Activated T-helper 17 cell treated with anti-CD3 and anti-CD28 coated beads, Interleukin-2, amount 50 U/mL, for 72 hours (primary cell): Measurements from ENCODE around the gene ATP1A2. TPM values are rescaled to one million over a fixed set of nuclear protein-coding genes. Genes with fewer than 3 reads are reported as not detected.
A peak's percentile ranks its signal among the peaks of the same experiment; 100 is the strongest.
"Not testable (repeated sequence)": the region's sequence is repeated elsewhere in the genome, so short reads cannot be mapped to it uniquely, and the experiment has no call there.

Experiments used
- ATAC-seq: fragments of 150-1000 bp; cut with Tn5 transposase; replicated peaks from 2 replicates; pipeline ENCODE4 v1.10.0; 2021; ENCODE audit warnings: mild to moderate bottlenecking, moderate library complexity
- H3K27ac Mint-ChIP-seq: one replicate; pipeline ENCODE4 v1.8.0; 2022; ENCODE audit warnings: mixed read lengths
- H3K27me3 Mint-ChIP-seq: one replicate; pipeline ENCODE4 v1.8.0; 2022; ENCODE audit warnings: mixed read lengths
- H3K36me3 Mint-ChIP-seq: one replicate; pipeline ENCODE4 v1.8.0; 2022; ENCODE audit warnings: low read depth, mild to moderate bottlenecking, mixed read lengths
- H3K4me1 Mint-ChIP-seq: one replicate; pipeline ENCODE4 v1.8.0; 2022; ENCODE audit warnings: mixed read lengths
- H3K4me3 Mint-ChIP-seq: one replicate; pipeline ENCODE4 v1.8.0; 2022; ENCODE audit warnings: mild to moderate bottlenecking, mixed read lengths
- H3K9me3 Mint-ChIP-seq: one replicate; pipeline ENCODE4 v1.8.0; 2022; ENCODE audit warnings: mixed read lengths
- total RNA-seq, 2 donors: library from RNA; stranded (reverse); gene quantifications; one replicate each; pipeline ENCODE4 v1.2.3, GENCODE V29; 2022

Gene ATP1A2
- total RNA-seq, 2 donors from 2014 or later, result not detected

DNA sequence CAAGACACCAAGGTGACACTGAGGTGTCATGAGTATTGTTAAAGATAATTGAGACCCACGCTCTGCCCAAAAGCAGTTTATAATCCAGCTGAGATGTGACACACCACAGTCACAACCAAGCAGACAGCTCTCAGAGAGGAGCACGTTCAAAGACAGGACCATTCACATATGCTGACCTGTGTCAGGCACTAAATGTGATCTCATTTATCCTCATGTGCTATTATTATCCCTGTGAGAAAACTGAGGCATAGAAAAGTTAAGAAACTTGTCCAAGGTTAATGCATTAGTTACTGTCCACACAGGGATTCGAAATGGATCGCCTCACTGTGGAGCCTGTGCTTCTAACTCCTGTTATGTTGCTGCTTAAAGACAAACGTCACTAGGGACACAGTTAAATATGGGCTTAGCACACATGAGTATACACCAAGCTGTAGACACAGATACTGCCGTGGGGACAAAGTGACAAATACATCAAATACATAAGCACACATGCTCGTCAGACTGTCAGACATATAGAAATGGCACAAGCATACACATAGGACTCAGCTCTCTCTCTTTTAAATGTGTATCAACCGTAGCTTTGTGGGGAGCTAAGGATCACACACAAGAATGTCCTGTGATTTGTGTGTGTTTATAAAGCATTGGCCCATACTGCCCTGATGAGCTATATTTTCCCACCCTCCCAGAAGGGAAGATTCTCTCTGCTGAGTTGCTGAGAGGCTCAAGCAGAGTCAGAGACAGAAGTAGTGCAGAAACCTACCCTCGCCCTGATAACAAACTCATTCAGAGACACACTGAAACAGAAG is 13.6 kb upstream of the ATP1A2 start:
- ATAC-seq, result no peak
- Mint-ChIP-seq H3K27ac (peak overlapping the region; percentile 84), H3K27me3 (no peaks in the 10 kb centered on the region), H3K36me3 (no peaks in the 10 kb centered on the region), H3K9me3 (no peaks in the 10 kb centered on the region), H3K4me1 (peaks cover 15% of the 10 kb centered on the region), H3K4me3 (peak overlapping the region; percentile 56)

DNA sequence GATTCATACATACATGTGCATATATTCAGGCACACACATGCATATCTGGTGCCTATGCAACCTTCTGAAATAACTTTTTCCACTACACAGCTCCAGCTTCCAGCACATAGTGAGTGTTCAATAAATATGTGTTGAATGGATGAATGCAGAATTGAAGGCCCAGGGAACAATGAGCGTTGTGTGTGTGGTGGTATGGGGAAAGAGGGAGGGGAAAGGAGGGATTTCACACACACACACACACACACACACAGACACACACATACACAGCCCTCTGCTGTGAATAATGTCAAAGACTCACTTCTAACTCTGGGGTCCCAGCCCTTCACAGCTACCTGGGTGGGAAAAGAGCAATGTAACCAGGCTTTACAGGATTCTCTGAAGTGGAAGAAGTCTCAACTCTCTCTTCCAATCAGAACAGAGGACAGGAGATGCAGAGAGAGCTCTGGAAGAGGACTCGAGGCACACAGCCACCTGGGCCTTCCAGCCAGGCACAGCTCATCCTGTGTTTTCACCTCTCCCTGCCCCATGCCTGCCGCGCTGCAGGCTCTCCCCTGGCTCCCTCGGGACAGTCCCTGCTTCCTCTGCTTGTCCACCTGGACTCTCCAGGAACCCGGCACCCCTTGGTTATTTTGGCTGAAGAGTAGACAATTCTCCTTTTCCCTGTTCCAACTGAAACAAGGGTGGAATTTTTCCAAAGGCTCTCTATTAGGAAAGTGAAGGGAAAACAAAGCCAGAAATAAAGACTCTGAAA is 11.7 kb upstream of the ATP1A2 start:
- H3K27ac Mint-ChIP-seq, result no peak overlapping the region
- ATAC-seq, result no peak
- no peak overlapping the region for H3K4me3 Mint-ChIP-seq
- peaks cover 8% of the 10 kb centered on the region for H3K4me1 Mint-ChIP-seq
- no peaks in the 10 kb centered on the region for H3K27me3 Mint-ChIP-seq
- H3K9me3 Mint-ChIP-seq, result no peaks in the 10 kb centered on the region
- no peaks in the 10 kb centered on the region for H3K36me3 Mint-ChIP-seq

DNA sequence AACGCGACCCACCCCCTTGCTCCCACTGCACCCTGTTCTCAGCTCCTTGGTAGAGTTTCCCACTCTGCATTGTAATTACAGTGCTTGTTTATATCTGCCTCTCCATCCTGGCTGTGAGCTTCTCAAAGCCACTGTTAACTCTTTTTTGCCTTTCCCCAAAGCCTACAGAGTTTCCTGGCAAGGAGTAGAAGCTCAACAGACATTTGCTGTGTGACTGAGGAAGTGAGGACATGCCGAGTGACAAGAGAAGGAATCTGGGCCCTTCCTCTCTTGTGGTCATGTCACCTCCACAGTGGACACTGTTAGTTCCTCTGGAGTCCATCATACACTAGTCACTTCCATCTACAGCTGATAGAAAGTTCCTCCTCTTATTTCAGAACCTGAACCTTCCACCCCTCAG is 11.1 kb upstream of the ATP1A2 start:
- no peaks in the 10 kb centered on the region for H3K27me3 Mint-ChIP-seq
- H3K4me1 Mint-ChIP-seq, result peaks cover 12% of the 10 kb centered on the region
- H3K36me3 Mint-ChIP-seq, result no peaks in the 10 kb centered on the region
- no peak overlapping the region for H3K4me3 Mint-ChIP-seq
- ATAC-seq, result no peak
- peak overlapping the region; percentile 3 for H3K27ac Mint-ChIP-seq
- no peaks in the 10 kb centered on the region for H3K9me3 Mint-ChIP-seq

DNA sequence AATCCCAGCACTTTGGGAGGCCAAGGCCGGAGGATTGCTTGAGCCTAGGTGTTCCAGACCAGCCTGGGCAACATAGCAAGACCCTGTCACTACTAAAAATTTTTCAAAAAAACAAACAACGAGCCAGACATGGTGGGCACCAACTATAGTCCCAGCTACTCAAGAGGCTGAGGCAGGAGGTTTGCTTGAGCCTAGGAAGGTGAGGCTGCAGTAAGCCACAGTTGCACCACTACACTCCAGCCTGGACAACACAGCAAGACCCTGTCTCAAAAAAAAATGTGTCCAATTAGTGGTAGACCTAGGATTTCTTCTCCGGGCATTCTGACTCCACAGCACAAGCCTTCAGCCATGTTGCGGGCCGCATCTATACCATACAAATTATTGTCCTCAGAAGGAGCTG is 10.4 kb upstream of the ATP1A2 start:
- Mint-ChIP-seq H3K9me3 (no peaks in the 10 kb centered on the region), H3K27me3 (no peaks in the 10 kb centered on the region), H3K27ac (no peak overlapping the region), H3K36me3 (no peaks in the 10 kb centered on the region), H3K4me3 (no peak overlapping the region), H3K4me1 (peaks cover 12% of the 10 kb centered on the region)
- ATAC-seq, result no peak

DNA sequence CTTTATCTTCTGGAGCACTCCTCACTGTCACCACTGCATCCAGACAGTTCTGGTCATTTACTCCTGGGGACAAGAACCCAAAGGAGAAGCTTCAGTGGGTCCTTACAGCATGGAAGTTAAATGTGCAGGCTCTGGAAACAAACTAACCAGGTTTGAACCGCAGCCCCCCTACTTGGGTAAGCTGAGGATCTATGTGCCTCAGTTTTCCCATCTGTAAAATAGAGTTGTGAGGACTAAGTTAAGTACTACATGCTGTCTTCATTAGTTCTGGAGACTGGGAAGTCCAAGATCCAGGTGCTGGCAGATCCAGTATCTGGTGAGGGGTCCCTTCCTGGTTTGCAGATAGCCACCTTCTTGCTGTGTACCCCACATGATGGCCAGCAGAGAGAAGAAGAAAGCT is 8.0 kb upstream of the ATP1A2 start:
- peaks cover 5% of the 10 kb centered on the region for H3K4me1 Mint-ChIP-seq
- no peak overlapping the region for H3K27ac Mint-ChIP-seq
- H3K4me3 Mint-ChIP-seq, result no peak overlapping the region
- ATAC-seq, result no peak
- H3K9me3 Mint-ChIP-seq, result no peaks in the 10 kb centered on the region
- no peaks in the 10 kb centered on the region for H3K27me3 Mint-ChIP-seq
- H3K36me3 Mint-ChIP-seq, result no peaks in the 10 kb centered on the region

DNA sequence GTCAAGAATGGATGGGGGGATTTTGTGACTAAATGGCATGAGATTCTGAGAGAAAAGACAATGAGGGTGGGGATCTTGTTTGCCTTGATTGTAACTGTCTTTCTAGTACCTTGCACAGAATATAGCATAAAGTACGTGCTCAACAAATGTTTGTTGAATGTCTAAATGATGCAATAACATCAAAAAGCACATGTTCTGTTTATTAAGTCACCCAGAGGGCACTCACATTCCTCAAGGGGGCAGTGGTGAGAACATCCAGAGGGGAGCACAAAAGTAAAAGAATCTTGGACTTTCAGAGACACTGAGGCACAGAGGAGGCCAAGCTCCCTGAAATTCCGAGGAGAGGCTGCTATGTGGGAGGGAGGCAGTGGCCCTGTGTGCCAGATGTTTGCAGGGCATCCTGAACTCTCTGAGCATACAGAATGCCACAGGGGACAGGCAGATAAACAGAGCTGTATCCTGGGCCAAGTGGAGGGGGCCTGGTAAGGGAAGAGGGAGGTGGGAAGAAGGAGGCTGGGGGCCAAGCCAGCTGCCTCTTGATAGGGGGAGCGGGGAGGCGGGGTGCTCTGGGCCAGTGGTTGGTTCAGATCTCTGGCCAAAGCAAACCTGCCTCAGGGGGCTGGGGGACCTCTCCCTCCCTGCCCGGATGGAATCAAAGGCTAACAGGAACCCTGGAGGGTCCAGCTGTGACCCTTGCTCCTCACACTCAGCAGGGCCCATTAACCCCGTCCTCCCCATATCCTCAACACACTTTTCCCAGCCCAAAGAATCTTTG is 6.5 kb upstream of the ATP1A2 start:
- Mint-ChIP-seq H3K4me1 (peaks cover 5% of the 10 kb centered on the region), H3K4me3 (no peak overlapping the region), H3K36me3 (no peaks in the 10 kb centered on the region), H3K27me3 (peaks cover 3% of the 10 kb centered on the region), H3K27ac (peak overlapping the region; percentile 21), H3K9me3 (no peaks in the 10 kb centered on the region)
- no peak for ATAC-seq

DNA sequence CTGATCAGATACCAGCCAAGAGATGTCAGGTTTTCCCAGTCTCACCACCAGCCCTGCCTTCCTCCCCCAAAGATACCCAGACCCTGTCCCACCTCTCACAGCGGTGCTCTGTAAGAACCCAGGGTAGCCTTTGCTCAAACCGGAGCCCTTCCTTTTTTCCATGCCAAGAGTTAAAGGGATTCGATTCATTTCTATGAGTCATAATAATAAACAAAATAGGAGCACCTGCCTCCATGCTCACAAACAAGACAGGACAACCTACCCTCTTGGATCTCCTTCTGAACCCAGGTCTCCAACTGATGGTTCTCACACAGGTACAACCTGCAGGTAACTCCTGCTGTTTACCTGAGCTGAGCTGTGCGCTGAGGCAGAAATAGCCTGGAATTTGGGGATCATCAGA is 5.9 kb upstream of the ATP1A2 start:
- Mint-ChIP-seq H3K36me3 (no peaks in the 10 kb centered on the region), H3K9me3 (no peaks in the 10 kb centered on the region), H3K4me3 (no peak overlapping the region), H3K27me3 (peaks cover 5% of the 10 kb centered on the region), H3K27ac (peak overlapping the region; percentile 21), H3K4me1 (peaks cover 5% of the 10 kb centered on the region)
- no peak for ATAC-seq

DNA sequence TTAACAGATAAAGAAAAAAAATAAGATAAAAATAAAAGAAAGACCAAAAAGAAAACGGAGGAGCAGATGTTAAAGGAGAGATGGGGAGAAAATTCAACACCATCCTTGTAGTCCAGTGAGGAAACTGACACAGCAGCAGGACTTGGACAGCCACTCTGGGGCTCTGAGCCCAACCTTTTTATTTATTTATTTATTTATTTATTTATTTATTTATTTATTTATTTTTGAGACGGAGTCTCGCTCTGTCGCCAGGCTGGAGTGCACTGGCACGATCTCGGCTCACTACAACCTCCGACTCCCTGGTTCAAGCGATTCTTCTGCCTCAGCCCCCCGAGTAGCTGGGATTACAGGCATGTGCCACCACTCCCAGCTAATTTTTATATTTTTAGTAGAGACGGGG is 4.1 kb upstream of the ATP1A2 start:
- peaks cover 15% of the 10 kb centered on the region for H3K27me3 Mint-ChIP-seq
- H3K27ac Mint-ChIP-seq, H3K4me3 Mint-ChIP-seq, H3K4me1 Mint-ChIP-seq, ATAC-seq, H3K9me3 Mint-ChIP-seq, H3K36me3 Mint-ChIP-seq: not testable (repeated sequence)

DNA sequence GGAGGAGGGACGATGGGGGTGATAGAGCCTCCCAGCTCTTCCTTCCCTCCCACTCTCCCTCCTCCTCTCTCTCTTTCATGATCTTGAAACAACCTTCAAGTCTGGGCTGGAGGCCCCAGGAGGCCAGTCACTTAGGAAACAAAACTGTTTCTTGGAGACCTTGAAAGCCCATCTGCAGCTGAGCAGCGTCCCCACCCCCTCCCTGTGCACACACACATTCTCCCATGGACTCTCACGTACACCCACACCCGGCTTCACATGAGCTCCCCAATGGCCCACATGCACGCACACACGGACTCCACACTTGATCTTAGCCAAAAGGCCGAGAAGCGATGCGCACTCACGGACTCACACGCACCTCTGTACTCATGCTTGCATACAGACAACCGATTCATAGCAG is 3.2 kb upstream of the ATP1A2 start:
- peaks cover 5% of the 10 kb centered on the region for H3K4me1 Mint-ChIP-seq
- no peak overlapping the region for H3K4me3 Mint-ChIP-seq
- peaks cover 22% of the 10 kb centered on the region for H3K27me3 Mint-ChIP-seq
- H3K9me3 Mint-ChIP-seq, result no peaks in the 10 kb centered on the region
- H3K27ac Mint-ChIP-seq, result no peak overlapping the region
- ATAC-seq, result no peak
- no peaks in the 10 kb centered on the region for H3K36me3 Mint-ChIP-seq

DNA sequence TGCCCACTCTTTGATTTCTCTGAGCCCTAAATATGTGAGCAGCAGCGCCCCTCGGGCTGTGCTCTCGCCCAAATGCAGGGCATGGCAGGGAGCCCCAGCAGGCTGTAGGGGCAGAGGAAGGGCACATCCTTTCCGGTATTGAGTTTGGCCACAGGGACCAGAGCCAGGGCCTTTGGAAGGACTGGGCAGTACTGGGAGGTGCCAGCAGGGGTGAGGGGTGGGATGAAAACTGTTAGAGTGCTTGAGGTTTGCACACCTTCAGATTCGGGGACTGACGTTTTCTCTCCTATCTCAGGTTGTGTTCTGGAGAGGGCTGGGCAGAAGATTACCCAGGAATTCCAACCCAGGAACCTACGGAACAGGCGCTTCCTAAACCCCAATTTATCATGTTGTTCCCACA is 2.2 kb upstream of the ATP1A2 start:
- no peaks in the 10 kb centered on the region for H3K9me3 Mint-ChIP-seq
- ATAC-seq, result no peak
- H3K36me3 Mint-ChIP-seq, result no peaks in the 10 kb centered on the region
- H3K4me1 Mint-ChIP-seq, result peaks cover 5% of the 10 kb centered on the region
- H3K27me3 Mint-ChIP-seq, result peaks cover 25% of the 10 kb centered on the region
- H3K27ac Mint-ChIP-seq, result no peak overlapping the region
- no peak overlapping the region for H3K4me3 Mint-ChIP-seq

DNA sequence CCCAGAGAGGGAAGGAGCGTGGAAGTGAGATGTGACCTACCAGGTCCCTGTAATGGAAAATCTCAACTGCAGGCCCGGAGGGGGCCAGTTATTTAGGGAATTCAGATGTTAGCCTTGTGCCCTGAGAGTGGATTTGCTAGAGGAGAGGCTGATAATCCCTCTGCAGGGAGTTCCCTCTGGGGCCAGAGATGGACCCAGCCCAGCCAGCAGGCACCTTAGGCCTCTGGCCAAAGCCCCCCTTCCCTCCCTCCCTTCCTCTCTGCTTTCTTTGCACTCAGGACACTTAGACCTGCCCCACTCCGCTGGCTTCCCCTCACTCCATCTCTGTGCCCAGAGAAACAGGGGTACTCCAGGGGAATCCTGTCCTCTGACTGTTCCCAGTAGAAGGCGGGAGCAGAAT is 1.5 kb upstream of the ATP1A2 start:
- peaks cover 25% of the 10 kb centered on the region for H3K27me3 Mint-ChIP-seq

DNA sequence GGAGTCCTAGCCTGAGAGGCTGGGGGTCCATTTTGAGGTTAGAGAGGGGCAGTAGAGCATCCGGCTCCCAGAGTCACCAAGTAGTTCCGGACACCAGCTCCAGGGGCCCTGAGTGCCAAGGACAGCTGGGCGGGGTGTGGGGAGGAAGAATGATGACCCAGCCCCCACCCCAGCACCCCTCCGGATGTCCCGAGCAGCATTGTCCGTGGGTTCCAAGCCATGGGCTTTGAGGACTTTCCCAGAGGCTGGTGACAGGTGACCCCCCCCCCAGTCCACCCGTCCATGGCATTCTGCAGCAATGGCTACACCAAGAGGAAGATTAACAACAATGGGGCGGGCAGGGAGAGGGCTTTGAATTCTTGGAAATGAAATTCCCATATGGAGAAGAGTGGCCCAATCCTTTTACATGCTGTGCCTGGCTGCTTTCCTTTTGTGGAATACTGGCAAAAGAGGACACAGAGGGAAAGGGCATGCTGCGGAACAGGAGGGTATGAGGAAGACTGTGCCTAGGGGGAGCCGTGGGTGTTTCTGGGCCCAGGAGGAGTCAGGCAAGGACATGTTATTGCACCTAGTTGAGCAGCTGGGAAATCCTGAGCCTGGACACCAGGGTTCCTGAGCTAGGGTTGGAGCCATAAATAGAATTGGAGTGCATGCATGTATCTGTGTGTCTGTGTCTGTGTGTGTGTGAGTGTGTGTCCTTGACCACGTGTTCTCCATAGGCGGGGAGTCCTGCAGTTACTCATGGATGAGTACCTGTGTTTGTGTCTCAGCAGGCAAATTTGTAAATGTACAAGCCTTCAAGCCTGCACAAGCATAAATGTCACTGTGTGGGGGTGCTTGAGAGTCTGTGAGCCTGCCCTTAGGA is 956 bp downstream of the ATP1A2 start:
- Mint-ChIP-seq H3K27ac (no peak overlapping the region), H3K36me3 (no peaks in the 10 kb centered on the region), H3K27me3 (peaks cover 29% of the 10 kb centered on the region), H3K4me3 (no peak overlapping the region), H3K9me3 (no peaks in the 10 kb centered on the region), H3K4me1 (no peaks in the 10 kb centered on the region)
- no peak for ATAC-seq

More for the DNA sequence above, 1.5 kb upstream of the ATP1A2 start:
- Mint-ChIP-seq H3K27ac (no peak overlapping the region), H3K36me3 (no peaks in the 10 kb centered on the region), H3K4me1 (peaks cover under 1% of the 10 kb centered on the region), H3K4me3 (no peak overlapping the region), H3K9me3 (no peaks in the 10 kb centered on the region)
- no peak for ATAC-seq

DNA sequence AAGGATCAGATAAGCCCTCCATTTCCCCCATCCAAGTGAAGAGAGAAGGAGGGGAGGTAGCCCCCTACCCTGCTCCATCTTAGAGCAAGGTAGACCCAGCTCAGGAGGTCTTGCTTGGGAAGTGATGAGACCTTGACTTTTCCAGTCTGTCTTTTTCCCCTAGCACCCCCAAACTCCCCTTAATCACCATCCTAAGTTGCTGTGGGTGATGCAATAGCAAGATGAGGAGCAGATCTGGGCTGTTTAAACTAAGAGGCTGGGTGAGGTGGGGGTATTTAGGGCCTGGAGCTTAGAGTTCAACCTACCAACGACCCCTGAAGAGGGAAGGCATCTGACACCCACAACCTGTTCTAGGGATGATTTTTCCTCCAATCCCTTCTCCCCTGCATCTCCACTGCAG is 1.7 kb downstream of the ATP1A2 start:
- ATAC-seq, result no peak
- Mint-ChIP-seq H3K27me3 (peaks cover 29% of the 10 kb centered on the region), H3K4me3 (no peak overlapping the region), H3K4me1 (no peaks in the 10 kb centered on the region), H3K9me3 (no peaks in the 10 kb centered on the region), H3K27ac (no peak overlapping the region), H3K36me3 (no peaks in the 10 kb centered on the region)

DNA sequence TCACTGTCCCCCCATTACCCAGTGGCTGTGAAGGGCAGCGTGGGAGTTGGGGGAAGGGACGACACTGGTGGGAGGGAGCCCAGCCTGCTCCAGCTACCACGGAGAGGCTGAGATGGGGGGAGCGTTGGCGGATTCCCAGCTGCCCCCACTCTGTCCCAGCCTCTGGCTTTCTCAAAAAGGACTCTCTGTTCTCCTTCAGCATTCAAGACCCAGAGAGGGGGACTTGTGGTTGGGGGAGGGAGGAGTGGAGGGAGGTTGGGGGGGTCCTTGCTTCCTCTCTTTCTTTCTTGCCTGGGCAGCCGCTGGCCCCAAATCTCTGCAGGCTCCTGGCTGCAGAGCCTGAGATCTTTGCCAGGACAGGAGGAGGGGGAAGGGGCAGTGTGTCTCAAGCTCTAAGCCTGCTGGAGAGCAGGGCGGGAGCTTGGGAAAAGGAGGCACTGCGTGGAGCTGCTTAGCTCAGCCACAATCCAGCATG is 2.2 kb downstream of the ATP1A2 start:
- Mint-ChIP-seq H3K36me3 (no peaks in the 10 kb centered on the region), H3K9me3 (no peaks in the 10 kb centered on the region), H3K4me1 (no peaks in the 10 kb centered on the region), H3K27ac (no peak overlapping the region), H3K4me3 (no peak overlapping the region), H3K27me3 (peaks cover 29% of the 10 kb centered on the region)
- no peak for ATAC-seq
